Measurements from ENCODE around the gene CCT6B. TPM values are rescaled to one million over a fixed set of nuclear protein-coding genes. Genes with fewer than 3 reads are reported as not detected.

Gene CCT6B
- total and polyA plus RNA-seq, 9 donors, result 1.7 to 5.8 (median 3.8) TPM

DNA sequence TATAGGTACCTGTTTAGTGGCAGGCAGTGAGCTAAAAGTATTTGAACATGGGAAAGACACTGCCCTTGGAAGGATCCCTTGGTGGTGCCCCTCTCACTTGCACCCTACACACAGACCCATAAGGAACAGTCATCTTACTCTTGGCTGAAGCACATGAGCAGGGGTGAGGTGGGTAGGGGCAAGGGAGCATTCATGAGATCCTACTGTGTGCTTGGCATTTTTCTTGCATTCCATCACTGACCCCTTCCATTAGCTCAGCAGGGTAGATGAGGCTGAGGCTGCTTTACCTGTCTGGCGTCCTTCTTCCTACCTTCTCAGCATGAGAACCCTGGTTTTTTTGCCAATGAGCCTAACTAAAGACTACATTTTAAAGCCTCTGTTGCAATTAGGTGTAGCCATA is 48.3 kb downstream of the CCT6B start:
- Histone ChIP-seq H3K27ac (no peak overlapping the region), H3K4me1 (ENCODE audit: insufficient read depth) (no peaks in the 10 kb centered on the region), H3K27me3 (no peaks in the 10 kb centered on the region), H3K4me3 (no peak overlapping the region), H3K36me3 (no peaks in the 10 kb centered on the region), H3K9me3 (no peaks in the 10 kb centered on the region)
- 67 to 79% (median 70%) methylated on average over 1 of the region's 1 CpG for WGBS, 3 donors
- TF ChIP-seq EP300 (IDR thresholded peaks at IDR 0.05) (no peak), CTCF (IDR thresholded peaks at IDR 0.05) (no peak), POLR2A (IDR thresholded peaks at IDR 0.05) (no peak)
- intact Hi-C loops (cut with DNase I), result no loop called here
- no peak for DNase-seq

DNA sequence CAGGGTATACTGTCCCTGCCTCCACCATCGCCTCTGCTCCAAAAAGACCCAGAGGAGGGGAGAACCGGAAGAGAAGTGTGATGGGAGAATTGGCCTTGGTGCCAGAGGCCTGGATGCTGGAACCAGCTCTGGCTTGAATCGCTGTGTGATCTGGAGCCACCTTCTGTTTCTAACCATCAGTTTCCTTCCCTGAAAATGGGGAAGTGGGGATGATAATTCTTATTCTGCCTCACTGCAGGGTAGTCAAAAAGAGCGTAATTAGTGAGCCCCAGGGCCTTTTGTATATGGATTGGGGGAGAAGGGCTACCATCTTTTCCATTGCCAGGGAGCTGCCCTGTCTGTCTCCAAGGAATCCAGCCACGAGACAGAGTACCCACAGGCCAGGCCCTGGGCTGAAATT is 52.2 kb downstream of the CCT6B start:
- H3K4me3 ChIP-seq, result no peak overlapping the region
- no peaks in the 10 kb centered on the region for H3K27me3 ChIP-seq
- no peak for DNase-seq
- no peaks in the 10 kb centered on the region for H3K4me1 ChIP-seq (ENCODE audit: insufficient read depth)
- TF ChIP-seq CTCF (IDR thresholded peaks at IDR 0.05), result no peak
- H3K36me3 ChIP-seq, result no peaks in the 10 kb centered on the region
- no peak overlapping the region for H3K27ac ChIP-seq
- no peaks in the 10 kb centered on the region for H3K9me3 ChIP-seq
- 88 to 91% (median 88%) methylated on average over 5 of the region's 5 CpGs for WGBS, 3 donors
- intact Hi-C loops (cut with DNase I), result no loop called here

GRCh38 chr17:34902831-34903547 is 58.3 kb downstream of the CCT6B start:
- intact Hi-C loops (cut with DNase I), result no loop called here

GRCh38 chr17:34899643-34900291 is 61.5 kb downstream of the CCT6B start:
- TF ChIP-seq EP300 (IDR thresholded peaks at IDR 0.05) (no peak), POLR2A (IDR thresholded peaks at IDR 0.05) (no peak), CTCF (IDR thresholded peaks at IDR 0.05) (no peak)
- Histone ChIP-seq H3K27ac (no peak overlapping the region), H3K4me1 (ENCODE audit: insufficient read depth) (no peaks in the 10 kb centered on the region), H3K36me3 (no peaks in the 10 kb centered on the region), H3K9me3 (no peaks in the 10 kb centered on the region), H3K27me3 (no peaks in the 10 kb centered on the region), H3K4me3 (no peak overlapping the region)
- intact Hi-C loops (cut with DNase I), result loop anchor here in 1 of 4 donors (5.0 kb wide), 1 partner anchor 1188 kb away; no protein-coding TSS in a partner anchor
- no peak for DNase-seq
- 77 to 86% (median 84%) methylated on average over 6 of the region's 6 CpGs for WGBS, 3 donors

More at GRCh38 chr17:34902831-34903547, 58.3 kb downstream of the CCT6B start:
- Histone ChIP-seq H3K36me3 (no peaks in the 10 kb centered on the region), H3K27ac (no peak overlapping the region), H3K9me3 (no peaks in the 10 kb centered on the region), H3K4me1 (ENCODE audit: insufficient read depth) (no peaks in the 10 kb centered on the region), H3K27me3 (no peaks in the 10 kb centered on the region), H3K4me3 (no peak overlapping the region)
- no peak for TF ChIP-seq CTCF (IDR thresholded peaks at IDR 0.05)
- TF ChIP-seq EP300 (IDR thresholded peaks at IDR 0.05), result no peak
- TF ChIP-seq POLR2A (IDR thresholded peaks at IDR 0.05), result no peak
- no peak for DNase-seq
- WGBS, 3 donors, result 8 to 11% (median 9%) methylated on average over 4 of the region's 4 CpGs
